Right atrium auricular region (tissue), 2 donors: ENCODE data around the gene PSME1. TPM values are rescaled to one million over a fixed set of nuclear protein-coding genes. Genes with fewer than 3 reads are reported as not detected.
A peak's percentile ranks its signal among the peaks of the same experiment; 100 is the strongest.

Experiments
- DNase-seq: peaks from one replicate; pipeline ENCODE4 v3.0.0-alpha.2; 2019; ENCODE audit warnings: low spot score
- H3K27ac ChIP-seq, 2 donors: fragments of 200-600 bp; sonication (generic); 1 replicate in 1 of 2; 2 replicates in 1 of 2; pipeline ENCODE4 v1.5.1; 2016 to 2019
- H3K27me3 ChIP-seq, 2 donors: fragments of 200-600 bp; sonication (generic); one replicate each; pipeline versions ENCODE4 v1.5.1 to v1.6.0; 2017 to 2019
- H3K36me3 ChIP-seq: fragments of 200-600 bp; sonication (generic); one replicate; pipeline ENCODE4 v1.5.1; 2016
- H3K4me1 ChIP-seq, 2 donors: fragments of 200-600 bp; sonication (generic); one replicate each; pipeline versions ENCODE4 v1.5.1 to v1.6.0; 2017 to 2019
- H3K4me3 ChIP-seq, 2 donors: fragments of 200-600 bp; sonication (generic); 1 replicate in 1 of 2; 2 replicates in 1 of 2; pipeline ENCODE4 v1.5.1; 2017 to 2019; ENCODE audit warnings: mild to moderate bottlenecking in 1 of 2, moderate library complexity in 1 of 2
- H3K9me3 ChIP-seq, 2 donors: fragments of 200-600 bp; sonication (generic); one replicate each; pipeline ENCODE4 v1.5.1; 2019
- CTCF ChIP-seq, 2 donors: fragments of 200-600 bp; sonication (generic); IDR thresholded peaks; one replicate each; pipeline ENCODE4 v1.5.1; 2019; ENCODE audit warnings: antibody characterized with exemption in 2 of 2
- total RNA-seq, 2 donors: library from RNA; depleted of rRNA; stranded (reverse); fragments of >200 nt; gene quantifications; one replicate each; pipeline ENCODE4 v1.1.0, GENCODE V29; 2016

PSME1 gene
- total RNA-seq, 2 donors from 2014 or later = 72.9 to 112 TPM

GRCh38 chr14:24110523-24110922 lies 25.5 kb upstream of the PSME1 start:
- no peak for DNase-seq
- Histone ChIP-seq H3K36me3 (no peaks in the 10 kb centered on the region), H3K4me3 (no peak overlapping the region), H3K4me1 (peaks cover 0 to 14% of the 10 kb centered on the region in 2 donors), H3K27ac (no peak overlapping the region), H3K27me3 (no peaks in the 10 kb centered on the region), H3K9me3 (no peaks in the 10 kb centered on the region)
- TF ChIP-seq CTCF (IDR thresholded peaks at IDR 0.05) = no peak

DNA sequence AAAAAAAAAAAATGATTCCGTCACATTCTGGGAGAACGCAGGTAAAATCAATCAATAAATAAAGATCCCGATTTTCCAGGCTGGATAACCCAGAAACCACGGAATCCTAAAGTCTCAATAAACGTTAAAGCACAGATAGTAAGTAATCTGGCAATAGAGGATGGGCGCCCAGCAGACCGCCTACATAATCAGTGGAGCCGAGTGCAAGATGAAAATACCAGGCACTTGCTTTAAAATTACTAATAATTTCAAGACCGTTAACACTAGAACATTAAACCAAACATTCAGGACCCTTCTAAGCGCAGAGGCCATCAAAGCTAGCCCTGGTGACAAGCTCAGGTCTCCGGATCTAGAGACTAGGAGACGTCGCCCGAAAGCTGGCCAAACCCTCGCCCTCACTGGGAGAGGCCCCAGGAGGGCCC lies 22.6 kb upstream of the PSME1 start:
- TF ChIP-seq CTCF (IDR thresholded peaks at IDR 0.05) = no peak
- no peaks in the 10 kb centered on the region for H3K9me3 ChIP-seq
- H3K36me3 ChIP-seq = peaks cover 14% of the 10 kb centered on the region
- H3K4me3 ChIP-seq = peak overlapping the region; percentile 66 to 69
- peak overlapping the region; percentile 95 to 98 for H3K27ac ChIP-seq
- no peaks in the 10 kb centered on the region for H3K27me3 ChIP-seq
- DNase-seq = no peak
- H3K4me1 ChIP-seq = peaks cover 0 to 30% of the 10 kb centered on the region in 2 donors

GRCh38 chr14:24113801-24114531 lies 22.0 kb upstream of the PSME1 start:
- no peaks in the 10 kb centered on the region for H3K9me3 ChIP-seq
- peak overlapping the region; percentile 95 to 98 for H3K27ac ChIP-seq
- peak overlapping the region; percentile 66 to 69 for H3K4me3 ChIP-seq
- peak in 1 of 2 donors; percentile 7 for TF ChIP-seq CTCF (IDR thresholded peaks at IDR 0.05)
- peaks cover 0 to 25% of the 10 kb centered on the region in 2 donors for H3K4me1 ChIP-seq
- DNase-seq = peak; percentile 96
- H3K36me3 ChIP-seq = peaks cover 20% of the 10 kb centered on the region
- no peaks in the 10 kb centered on the region for H3K27me3 ChIP-seq

DNA sequence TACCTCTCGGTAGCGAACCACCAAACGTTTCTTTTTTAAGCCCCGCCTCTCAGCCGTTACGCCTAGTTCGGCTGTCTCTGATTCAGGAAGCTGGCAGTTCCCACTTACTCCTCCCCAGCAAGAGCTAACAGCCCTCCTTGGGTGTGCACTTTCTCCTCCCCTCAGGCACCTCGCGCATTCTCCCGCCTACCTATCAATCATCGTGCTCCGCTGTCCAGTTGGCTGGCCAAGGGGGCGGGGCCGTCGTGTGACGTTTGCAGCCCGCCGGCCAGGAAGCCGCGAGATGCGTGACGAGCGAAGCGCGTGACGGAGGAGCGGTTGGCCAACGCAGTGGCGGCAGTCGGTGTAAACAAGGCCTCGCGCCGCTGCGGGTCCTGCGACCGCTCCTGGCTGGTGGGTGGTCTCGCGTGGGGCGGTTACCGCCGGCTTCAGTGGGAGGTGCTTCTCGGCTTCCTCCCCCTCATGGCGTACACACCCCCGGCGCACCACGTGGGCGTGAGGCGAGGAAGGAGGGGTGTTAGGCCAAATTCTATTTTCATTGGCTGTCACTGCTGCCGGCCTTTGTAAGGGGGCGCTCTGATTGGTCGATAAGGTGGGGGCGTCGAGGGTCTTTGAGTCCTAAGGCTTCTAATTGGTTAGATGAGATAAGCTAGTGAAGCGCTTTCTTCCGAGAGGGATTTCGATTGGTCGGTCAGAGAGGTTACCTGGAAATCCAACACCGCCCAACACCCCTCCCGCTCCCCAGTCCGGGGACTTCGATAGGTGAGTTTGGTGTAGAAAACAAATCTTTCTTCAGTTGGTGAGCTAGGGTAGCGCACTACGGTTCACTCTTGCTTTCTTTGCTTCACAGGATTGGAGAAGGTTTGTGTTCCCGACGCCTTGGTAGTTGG lies 21.2 kb upstream of the PSME1 start, which contains the start of the genes DCAF11 and NRL:
TSS of gene DCAF11 (plus strand) at position 246 of the 890 bp plus-strand sequence. CDS start 818 bp downstream, outside the sequence.
TSS of gene NRL (minus strand) at position 418 of the 890 bp plus-strand sequence. CDS start 32,101 bp downstream, outside the sequence.
- no peaks in the 10 kb centered on the region for H3K9me3 ChIP-seq
- H3K36me3 ChIP-seq = peaks cover 28% of the 10 kb centered on the region
- H3K27ac ChIP-seq = peak within 1 kb of the TSS; percentile 95 to 98
- TF ChIP-seq CTCF (IDR thresholded peaks at IDR 0.05) = no peak
- H3K4me3 ChIP-seq = peak within 1 kb of the TSS; percentile 66 to 69
- H3K4me1 ChIP-seq = peaks cover 0 to 22% of the 10 kb centered on the region in 2 donors
- DNase-seq = peak; percentile 99
- no peaks in the 10 kb centered on the region for H3K27me3 ChIP-seq

DNA sequence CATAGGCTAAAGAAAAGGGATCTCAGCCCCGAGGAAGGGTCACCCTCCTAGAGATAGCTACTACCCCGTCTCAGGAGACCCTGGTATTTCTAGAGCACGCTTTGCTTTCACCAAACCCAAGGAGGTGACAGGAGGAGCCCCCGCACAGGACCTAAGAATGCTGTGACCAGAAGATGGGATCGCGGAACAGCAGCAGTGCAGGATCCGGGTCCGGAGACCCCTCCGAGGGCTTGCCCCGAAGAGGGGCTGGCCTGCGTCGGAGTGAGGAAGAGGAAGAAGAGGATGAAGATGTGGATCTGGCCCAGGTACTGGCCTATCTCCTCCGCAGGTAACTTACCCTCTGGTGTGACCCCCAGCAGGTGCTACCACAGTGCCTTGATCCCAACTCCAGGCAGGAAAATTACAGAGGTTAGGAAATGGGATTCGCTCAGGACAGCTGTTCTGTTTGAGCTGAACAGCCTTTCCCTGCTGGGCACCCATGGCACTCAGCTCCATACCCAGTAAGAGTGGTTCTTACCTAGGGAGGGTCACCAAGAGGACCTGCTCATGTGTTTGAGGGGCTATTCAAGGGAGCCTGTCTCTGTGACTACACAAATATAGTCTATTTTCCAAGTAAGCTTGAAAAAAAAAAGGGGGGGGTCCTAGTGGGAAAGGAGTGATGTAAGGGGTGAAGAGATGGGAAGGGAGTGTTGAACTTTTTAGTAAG lies 20.4 kb upstream of the PSME1 start:
- no peaks in the 10 kb centered on the region for H3K27me3 ChIP-seq
- DNase-seq = no peak
- peak overlapping the region; percentile 95 to 98 for H3K27ac ChIP-seq
- no peaks in the 10 kb centered on the region for H3K9me3 ChIP-seq
- TF ChIP-seq CTCF (IDR thresholded peaks at IDR 0.05) = no peak
- H3K4me3 ChIP-seq = peak overlapping the region; percentile 66 to 69
- H3K36me3 ChIP-seq = peaks cover 36% of the 10 kb centered on the region
- peaks cover 0 to 22% of the 10 kb centered on the region in 2 donors for H3K4me1 ChIP-seq
